ENCODE measurements around the gene SNAI1. TPM values are rescaled to one million over a fixed set of nuclear protein-coding genes. Genes with fewer than 3 reads are reported as not detected.

The SNAI1 gene
- total RNA-seq, 2 experiments from 2014 or later, result 1.7 to 2.5 TPM

- Mint-ChIP-seq H3K27ac (no peak overlapping the region), H3K27me3 (no peaks in the 10 kb centered on the region), H3K4me3 (no peak overlapping the region), H3K9me3 (no peaks in the 10 kb centered on the region), H3K36me3 (ENCODE audit: low read depth) (peaks cover 90% of the 10 kb centered on the region), H3K4me1 (ENCODE audit: low read depth) (peaks cover 11% of the 10 kb centered on the region)
- ATAC-seq (ENCODE audit: poor library complexity) (no peak), DNase-seq (no peak)
- peaks cover 87% of the 10 kb centered on the region for H3K36me3 ChIP-seq (ENCODE audit: insufficient read depth, low read length)
- intact Hi-C loops (cut with DNase I, micrococcal nuclease), result no loop called here
- no peak overlapping the region for H3K4me3 ChIP-seq (ENCODE audit: low read length)
- no peaks in the 10 kb centered on the region for H3K9me3 ChIP-seq (ENCODE audit: control insufficient read depth in 1 of 2, insufficient read depth in 1 of 2, low read length in 2 of 2)
- H3K4me1 ChIP-seq (ENCODE audit: insufficient read depth, low read length), result no peaks in the 10 kb centered on the region
- TF ChIP-seq CTCF (IDR thresholded peaks at IDR 0.05), result no peak
- CTCF ChIA-PET, result no interaction called here
- H3K27ac ChIP-seq (ENCODE audit: low read depth in 1 of 2, low read length in 2 of 2), result no peak overlapping the region
- POLR2A ChIA-PET, result no interaction called here
- H3K27me3 ChIP-seq (ENCODE audit: control insufficient read depth in 1 of 2, insufficient read depth in 2 of 2, low read length in 2 of 2), result no peaks in the 10 kb centered on the region
These were observed 34.6 kb upstream of the SNAI1 start for GRCh38 chr20:49948178-49948577.

- Mint-ChIP-seq H3K27me3 (no peaks in the 10 kb centered on the region), H3K9me3 (no peaks in the 10 kb centered on the region), H3K36me3 (ENCODE audit: low read depth) (peaks cover 93% of the 10 kb centered on the region), H3K4me1 (ENCODE audit: low read depth) (peaks cover 11% of the 10 kb centered on the region), H3K27ac (no peak overlapping the region), H3K4me3 (no peak overlapping the region)
- intact Hi-C loops (cut with DNase I, micrococcal nuclease), result no loop called here
- TF ChIP-seq CTCF (IDR thresholded peaks at IDR 0.05), result no peak
- H3K4me1 ChIP-seq (ENCODE audit: insufficient read depth, low read length), result no peaks in the 10 kb centered on the region
- H3K36me3 ChIP-seq (ENCODE audit: insufficient read depth, low read length), result peaks cover 90% of the 10 kb centered on the region
- no peak for ATAC-seq (ENCODE audit: poor library complexity)
- no peaks in the 10 kb centered on the region for H3K9me3 ChIP-seq (ENCODE audit: control insufficient read depth in 1 of 2, insufficient read depth in 1 of 2, low read length in 2 of 2)
- CTCF ChIA-PET, result no interaction called here
- POLR2A ChIA-PET, result no interaction called here
- no peak for DNase-seq
- H3K27ac ChIP-seq (ENCODE audit: low read depth in 1 of 2, low read length in 2 of 2), result no peak overlapping the region
- H3K27me3 ChIP-seq (ENCODE audit: control insufficient read depth in 1 of 2, insufficient read depth in 2 of 2, low read length in 2 of 2), result no peaks in the 10 kb centered on the region
- no peak overlapping the region for H3K4me3 ChIP-seq (ENCODE audit: low read length)
These were observed 33.8 kb upstream of the SNAI1 start for GRCh38 chr20:49948809-49949507.

- peaks cover 95% of the 10 kb centered on the region for H3K36me3 Mint-ChIP-seq (ENCODE audit: low read depth)
- CTCF ChIA-PET, result no interaction called here
These were observed 31.6 kb upstream of the SNAI1 start for GRCh38 chr20:49951151-49951550.

More at GRCh38 chr20:49951151-49951550, 31.6 kb upstream of the SNAI1 start:
- Mint-ChIP-seq H3K27ac (no peak overlapping the region), H3K4me3 (no peak overlapping the region), H3K4me1 (ENCODE audit: low read depth) (peaks cover 5% of the 10 kb centered on the region), H3K9me3 (no peaks in the 10 kb centered on the region), H3K27me3 (no peaks in the 10 kb centered on the region)
- peaks cover 83% of the 10 kb centered on the region for H3K36me3 ChIP-seq (ENCODE audit: insufficient read depth, low read length)
- intact Hi-C loops (cut with DNase I, micrococcal nuclease), result no loop called here
- H3K9me3 ChIP-seq (ENCODE audit: control insufficient read depth in 1 of 2, insufficient read depth in 1 of 2, low read length in 2 of 2), result no peaks in the 10 kb centered on the region
- no peak for ATAC-seq (ENCODE audit: poor library complexity)
- no peak for TF ChIP-seq CTCF (IDR thresholded peaks at IDR 0.05)
- no peaks in the 10 kb centered on the region for H3K4me1 ChIP-seq (ENCODE audit: insufficient read depth, low read length)
- H3K27me3 ChIP-seq (ENCODE audit: control insufficient read depth in 1 of 2, insufficient read depth in 2 of 2, low read length in 2 of 2), result no peaks in the 10 kb centered on the region
- H3K27ac ChIP-seq (ENCODE audit: low read depth in 1 of 2, low read length in 2 of 2), result no peak overlapping the region
- POLR2A ChIA-PET, result no interaction called here
- DNase-seq, result no peak
- no peak overlapping the region for H3K4me3 ChIP-seq (ENCODE audit: low read length)
